Effector CD8-positive, alpha-beta T cell (primary cell): ENCODE data around the gene LGR6.
A peak's percentile ranks its signal among the peaks of the same experiment; 100 is the strongest.
"Not testable (repeated sequence)": the region's sequence is repeated elsewhere in the genome, so short reads cannot be mapped to it uniquely, and the experiment has no call there.

ENCODE experiments used
- DNase-seq: peaks from one replicate; lab custom pipeline; 2025; lab: John Stamatoyannopoulos, UW
- total RNA-seq, 4 experiments: gene quantifications; one replicate each; lab custom pipeline; 2026; lab: John Stamatoyannopoulos, UW

Gene LGR6, protein sequence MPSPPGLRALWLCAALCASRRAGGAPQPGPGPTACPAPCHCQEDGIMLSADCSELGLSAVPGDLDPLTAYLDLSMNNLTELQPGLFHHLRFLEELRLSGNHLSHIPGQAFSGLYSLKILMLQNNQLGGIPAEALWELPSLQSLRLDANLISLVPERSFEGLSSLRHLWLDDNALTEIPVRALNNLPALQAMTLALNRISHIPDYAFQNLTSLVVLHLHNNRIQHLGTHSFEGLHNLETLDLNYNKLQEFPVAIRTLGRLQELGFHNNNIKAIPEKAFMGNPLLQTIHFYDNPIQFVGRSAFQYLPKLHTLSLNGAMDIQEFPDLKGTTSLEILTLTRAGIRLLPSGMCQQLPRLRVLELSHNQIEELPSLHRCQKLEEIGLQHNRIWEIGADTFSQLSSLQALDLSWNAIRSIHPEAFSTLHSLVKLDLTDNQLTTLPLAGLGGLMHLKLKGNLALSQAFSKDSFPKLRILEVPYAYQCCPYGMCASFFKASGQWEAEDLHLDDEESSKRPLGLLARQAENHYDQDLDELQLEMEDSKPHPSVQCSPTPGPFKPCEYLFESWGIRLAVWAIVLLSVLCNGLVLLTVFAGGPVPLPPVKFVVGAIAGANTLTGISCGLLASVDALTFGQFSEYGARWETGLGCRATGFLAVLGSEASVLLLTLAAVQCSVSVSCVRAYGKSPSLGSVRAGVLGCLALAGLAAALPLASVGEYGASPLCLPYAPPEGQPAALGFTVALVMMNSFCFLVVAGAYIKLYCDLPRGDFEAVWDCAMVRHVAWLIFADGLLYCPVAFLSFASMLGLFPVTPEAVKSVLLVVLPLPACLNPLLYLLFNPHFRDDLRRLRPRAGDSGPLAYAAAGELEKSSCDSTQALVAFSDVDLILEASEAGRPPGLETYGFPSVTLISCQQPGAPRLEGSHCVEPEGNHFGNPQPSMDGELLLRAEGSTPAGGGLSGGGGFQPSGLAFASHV
- total RNA-seq, result 7.7 to 37.9 (median 21.3) reads per million in 4 experiments

DNA sequence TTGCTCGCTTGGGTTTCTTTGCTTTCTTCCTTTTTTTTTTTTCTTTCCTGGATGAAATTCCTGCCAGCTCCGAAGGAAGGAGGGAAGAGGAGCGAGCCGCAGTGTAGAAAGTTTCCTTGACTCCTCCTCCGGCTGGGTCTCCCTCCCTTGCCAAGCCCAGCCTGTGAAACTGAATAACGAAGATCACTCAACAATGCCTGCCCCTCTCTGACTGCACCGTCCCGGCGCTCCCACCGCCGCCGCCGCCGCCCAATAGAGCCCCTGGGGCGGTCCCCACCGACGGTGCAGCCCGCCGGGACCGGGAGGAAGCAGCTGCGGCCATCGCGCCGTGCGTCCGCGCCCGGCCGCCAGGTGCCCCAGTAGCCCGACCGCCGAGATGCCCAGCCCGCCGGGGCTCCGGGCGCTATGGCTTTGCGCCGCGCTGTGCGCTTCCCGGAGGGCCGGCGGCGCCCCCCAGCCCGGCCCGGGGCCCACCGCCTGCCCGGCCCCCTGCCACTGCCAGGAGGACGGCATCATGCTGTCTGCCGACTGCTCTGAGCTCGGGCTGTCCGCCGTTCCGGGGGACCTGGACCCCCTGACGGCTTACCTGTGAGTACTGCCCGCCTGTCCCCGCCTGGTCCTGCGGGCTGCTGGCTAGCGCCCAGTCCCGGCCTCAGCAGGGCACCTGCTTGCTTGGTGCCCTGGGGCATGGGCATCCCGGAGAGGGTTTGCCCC lies at the start of gene LGR6:
TSS of gene LGR6 (plus strand) at position 186 of the 714 bp plus-strand sequence. CDS start at position 377, 191 bp downstream.
- no peak for DNase-seq

DNA sequence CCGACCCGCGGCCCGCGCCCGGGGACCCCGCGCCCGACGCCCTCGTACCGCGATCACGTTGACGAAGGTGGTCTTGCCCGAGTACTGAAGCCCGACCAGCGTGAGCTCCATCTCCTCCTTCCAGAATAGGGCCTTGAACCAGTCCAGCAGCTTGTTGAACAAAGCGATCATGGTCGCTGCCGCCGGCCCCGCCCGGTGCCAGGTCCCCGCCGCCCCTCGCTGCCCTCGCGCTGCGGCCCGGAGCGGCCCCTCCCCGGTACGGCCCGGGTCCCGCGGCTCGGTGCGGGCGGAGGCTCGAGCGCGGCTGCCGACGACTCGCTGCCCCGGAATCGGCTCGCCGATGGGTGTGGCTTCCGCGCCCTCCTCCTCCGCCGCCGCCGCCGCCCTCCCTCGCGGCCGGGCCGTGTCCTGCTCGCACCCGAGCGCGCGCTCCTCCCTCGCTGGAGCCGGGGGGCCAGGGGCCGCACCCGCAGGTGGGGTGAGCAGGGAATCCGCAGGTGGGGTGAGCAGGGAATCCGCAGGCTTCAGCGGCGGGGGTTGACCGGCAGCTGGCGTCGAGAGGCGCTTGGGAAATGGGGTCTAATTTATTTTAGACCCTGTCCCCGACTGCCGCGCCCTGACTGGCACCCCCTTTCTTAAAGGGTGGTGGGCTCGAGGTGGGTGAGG lies 49.1 kb upstream of the LGR6 start, which contains the start of gene ARL8A:
TSS of gene ARL8A (minus strand) at position 336 of the 666 bp plus-strand sequence. CDS start at position 171, 165 bp downstream.
- DNase-seq, result peak; percentile 40

DNA sequence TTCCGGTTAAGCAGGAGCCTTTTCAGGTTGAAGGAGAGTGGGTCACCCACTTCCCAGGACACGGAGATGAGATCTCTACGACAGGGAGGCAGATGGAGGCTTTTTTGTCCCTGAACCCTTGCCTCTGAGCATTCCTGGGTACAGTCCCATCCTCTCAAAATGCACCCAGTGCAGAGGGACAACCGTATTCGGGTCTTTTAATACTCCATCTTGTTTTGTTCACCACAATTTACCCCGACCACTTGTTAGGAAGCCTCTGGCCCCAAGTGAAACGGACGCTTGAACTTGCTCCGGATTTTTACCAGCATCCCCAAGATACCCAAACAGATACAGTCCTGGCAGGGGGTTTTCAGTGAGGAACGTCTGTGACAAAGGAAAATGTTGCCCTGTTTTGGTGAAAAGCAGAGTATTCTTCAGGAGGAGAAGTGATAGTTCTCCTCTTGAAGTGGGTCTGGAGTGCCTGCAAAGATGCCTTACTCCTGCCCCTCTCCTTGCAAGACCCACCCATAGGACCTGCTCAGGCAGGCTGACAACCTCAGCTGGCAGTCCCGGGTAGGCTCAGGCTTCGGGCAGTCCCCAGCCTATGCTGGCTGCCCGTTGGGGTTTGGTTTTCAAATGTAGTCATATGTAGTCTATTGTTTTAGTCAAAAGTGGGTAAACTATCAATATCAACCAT lies 48.4 kb upstream of the LGR6 start:
- no peak for DNase-seq

DNA sequence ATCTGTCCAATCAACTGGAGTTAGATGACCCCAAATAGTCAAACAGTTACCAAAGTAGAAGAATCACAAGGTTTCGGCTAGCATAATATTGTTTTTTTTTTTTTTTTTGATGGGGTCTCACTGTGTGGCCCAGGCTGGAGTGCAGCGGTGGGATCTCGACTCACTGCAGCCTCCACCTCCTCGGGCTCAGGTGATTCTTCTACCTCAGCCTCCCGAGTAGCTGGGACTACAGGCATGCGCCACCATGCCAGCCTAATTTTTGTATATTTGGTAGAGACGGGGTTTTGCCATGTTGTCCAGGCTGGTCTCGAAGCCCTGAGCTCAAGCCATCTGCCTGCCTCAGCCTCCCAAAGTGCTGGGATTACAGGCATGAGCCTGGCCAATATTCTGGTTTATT lies 47.9 kb upstream of the LGR6 start:
- not testable (repeated sequence) for DNase-seq

DNA sequence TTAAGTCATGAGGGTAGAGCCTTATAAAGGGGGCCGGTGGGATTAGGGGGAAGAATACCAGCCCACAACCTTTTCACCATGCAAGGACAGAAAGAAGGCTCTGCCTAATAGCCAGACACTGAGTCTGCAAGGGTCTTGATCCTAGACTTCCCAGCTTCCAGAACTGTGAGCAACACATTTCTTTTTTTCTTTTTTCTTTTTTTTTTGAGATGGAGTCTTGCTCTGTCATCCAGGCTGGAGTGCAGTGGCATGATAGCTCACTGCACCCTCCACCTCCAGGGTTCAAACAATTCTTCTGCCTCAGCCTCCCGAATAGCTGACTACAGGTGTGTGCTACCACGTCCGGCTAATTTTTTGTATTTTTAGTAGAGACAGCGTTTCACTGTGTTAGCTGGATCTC lies 47.3 kb upstream of the LGR6 start:
- no peak for DNase-seq

DNA sequence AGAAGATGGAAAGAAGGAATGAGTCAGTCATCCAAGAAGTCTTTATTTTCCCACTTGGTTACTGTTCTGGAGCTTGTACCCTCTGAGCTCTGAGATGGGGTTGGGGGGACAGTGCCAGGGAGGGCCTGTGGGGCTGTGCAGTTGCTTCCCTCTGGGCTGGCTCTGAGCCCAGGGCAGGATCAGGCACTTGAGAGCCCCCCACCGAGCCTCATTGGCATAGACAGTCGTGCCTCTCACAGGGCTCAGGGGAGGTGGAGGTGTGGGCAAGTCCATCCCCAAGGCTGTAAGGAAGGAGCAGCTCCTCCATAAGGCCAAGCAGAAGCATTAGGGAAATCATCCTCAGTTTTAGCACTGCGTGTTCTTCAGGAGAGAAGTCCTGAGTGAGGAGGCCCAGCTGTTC lies 46.6 kb upstream of the LGR6 start:
- DNase-seq, result no peak

DNA sequence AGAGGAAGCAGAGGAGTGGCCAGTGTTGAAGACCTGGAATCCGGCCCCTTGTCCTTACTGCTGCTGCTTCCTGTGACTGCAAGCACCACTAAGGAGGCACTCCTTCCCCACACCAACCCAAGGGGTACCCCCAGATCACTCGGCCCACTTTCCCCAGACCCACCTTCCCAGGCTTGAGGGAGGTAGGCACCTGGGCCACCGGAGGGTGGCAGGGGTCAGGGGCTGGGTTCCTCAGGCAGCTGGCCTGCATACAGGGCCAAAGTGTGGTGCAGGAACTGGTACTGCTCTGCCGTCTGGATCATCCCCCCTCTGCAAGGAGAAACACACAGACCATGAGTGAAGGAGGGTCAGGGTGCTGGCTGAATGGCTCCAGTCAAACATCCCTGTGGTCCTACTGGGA lies 45.2 kb upstream of the LGR6 start:
- no peak for DNase-seq

DNA sequence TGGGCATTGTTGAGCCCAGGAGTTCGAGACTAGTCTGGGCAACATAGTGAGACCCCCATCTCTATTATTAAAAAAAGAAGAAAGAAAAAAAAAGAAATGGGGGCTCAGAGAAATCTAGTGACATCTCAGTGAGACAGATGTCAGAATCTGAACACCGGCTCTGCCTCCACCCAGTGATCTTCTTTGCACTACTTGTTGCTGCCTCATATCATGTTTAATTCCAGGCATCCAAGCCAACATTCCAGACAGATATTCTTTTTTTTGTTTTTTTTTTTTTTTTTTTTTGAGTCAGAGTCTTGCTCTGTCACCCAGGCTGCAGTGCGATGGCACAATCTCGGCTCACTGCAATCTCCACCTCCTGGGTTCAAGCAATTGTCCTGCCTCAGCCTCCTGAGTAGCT lies 44.0 kb upstream of the LGR6 start:
- no peak for DNase-seq

DNA sequence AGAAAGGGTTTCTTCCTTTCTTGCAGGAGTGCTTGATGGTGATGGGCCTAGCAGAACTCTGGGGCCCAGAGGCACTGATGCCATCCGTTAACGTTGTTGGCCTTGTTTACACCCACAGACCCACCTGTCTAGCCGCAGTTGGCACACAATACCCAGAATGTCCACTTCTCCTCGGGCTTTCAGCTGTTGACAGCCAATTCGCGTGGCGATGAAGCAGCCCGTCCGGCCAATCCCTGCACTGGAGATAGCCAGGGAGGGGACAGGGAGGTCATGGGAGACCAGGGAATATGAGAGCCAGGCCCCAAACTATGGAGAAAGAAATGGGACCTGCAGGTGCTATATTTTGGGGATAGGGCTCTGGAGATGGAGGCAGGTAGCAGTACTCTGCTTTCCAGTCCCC lies 43.4 kb upstream of the LGR6 start:
- no peak for DNase-seq

DNA sequence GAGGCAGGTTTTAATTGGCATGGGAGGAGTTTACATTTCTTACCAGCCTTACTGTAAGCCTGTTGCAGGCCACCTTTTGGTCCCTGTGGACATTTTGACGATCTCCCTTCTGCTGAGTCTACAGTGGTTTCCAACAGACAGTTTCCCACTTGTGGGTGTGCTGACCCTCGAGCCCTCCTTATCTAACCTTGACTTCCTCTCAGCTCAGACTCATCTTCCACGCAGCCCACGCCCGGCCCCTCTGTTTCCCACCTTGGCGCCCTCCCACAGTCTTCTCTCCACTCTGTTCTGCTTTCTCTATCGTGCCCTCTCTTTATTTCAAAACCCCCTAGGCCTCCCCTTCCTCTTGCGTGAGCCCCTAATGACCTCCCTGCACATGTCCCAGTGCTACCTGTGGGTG lies 43.0 kb upstream of the LGR6 start:
- no peak for DNase-seq

DNA sequence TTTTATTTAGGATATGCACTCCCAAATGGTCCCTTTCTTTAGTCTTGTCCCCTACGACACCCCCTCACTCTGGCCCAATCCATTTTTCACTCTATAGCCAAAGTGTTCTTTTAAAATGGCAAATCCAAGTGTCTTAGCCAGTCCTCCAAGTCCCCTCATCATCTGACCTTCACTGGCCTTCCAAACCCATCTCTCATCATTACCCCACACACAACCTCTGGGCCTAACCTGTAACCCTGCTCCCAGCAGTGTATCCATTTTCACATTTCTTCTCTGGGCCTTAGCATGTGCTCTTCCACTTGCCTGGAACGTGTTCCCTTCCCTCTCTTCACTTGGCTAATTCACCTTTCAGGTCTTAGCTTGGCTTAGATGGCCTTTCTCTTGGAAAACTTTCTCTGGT lies 42.6 kb upstream of the LGR6 start:
- DNase-seq, result no peak

DNA sequence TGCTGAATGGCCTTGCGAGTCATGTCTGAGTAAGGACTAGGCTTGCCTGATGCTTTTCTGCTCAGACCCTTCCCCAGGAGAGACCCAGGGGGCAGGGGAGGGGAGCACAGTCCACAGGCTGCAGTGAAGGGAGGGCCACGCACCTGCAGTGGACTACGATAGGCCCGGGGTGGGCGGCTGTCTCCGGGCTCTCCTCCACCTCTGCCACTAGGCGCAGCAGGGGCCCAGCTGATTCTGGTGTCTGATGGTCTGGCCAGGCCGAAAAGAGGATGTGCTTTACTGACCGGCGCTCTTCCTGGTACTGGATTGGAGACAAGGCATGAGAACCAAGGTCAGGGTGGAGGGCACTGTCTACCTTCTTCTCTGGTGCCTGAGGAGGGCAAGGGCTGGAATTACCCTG lies 41.2 kb upstream of the LGR6 start:
- no peak for DNase-seq

DNA sequence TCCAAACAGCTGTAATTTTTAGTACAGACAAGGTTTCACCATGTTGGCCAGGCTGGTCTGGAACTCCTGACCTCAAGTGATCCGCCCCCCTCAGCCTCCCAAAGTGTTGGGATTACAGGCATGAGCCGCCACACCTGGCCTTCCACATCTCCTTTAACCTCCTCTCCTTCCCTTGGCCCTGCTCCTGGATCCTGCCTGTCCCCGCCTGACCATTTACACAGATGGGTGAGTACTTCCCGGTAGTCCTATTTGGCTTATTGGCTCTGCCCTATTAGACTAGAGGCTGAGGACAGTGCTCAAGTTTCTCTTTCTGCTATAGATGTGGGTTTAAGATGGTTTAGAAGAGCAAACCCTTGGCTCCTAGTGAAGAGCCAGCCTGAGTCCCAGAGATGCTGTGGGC lies 40.3 kb upstream of the LGR6 start:
- no peak for DNase-seq

DNA sequence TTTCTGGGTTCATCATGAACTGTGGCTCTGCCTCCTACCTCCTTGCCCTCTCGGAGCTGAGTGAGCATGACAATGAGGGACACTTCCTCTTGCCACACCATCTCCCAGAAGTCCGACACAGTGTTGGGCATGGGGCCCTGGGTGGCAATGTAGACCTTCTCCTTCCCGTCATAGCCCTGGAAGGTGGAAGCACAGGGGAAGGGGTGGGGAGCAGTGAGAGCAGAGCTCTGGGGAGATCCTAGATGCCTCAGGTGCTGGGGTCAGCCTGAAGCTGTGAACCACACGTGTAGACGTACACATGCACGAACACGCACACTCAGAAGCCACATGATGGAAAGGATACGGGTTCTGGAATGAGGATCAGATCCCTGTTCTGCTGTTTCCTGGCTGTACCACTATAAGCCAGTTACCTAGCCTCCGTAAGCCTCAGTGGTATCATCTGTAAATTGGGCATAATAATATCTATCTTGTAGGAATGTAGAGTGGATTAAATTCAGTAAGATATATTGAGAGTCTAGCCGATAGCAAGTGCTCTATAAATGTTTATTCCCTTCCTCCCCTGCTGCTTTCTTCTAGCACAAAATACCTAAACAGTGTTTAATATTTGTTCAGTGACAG lies 39.3 kb upstream of the LGR6 start:
- DNase-seq, result no peak

DNA sequence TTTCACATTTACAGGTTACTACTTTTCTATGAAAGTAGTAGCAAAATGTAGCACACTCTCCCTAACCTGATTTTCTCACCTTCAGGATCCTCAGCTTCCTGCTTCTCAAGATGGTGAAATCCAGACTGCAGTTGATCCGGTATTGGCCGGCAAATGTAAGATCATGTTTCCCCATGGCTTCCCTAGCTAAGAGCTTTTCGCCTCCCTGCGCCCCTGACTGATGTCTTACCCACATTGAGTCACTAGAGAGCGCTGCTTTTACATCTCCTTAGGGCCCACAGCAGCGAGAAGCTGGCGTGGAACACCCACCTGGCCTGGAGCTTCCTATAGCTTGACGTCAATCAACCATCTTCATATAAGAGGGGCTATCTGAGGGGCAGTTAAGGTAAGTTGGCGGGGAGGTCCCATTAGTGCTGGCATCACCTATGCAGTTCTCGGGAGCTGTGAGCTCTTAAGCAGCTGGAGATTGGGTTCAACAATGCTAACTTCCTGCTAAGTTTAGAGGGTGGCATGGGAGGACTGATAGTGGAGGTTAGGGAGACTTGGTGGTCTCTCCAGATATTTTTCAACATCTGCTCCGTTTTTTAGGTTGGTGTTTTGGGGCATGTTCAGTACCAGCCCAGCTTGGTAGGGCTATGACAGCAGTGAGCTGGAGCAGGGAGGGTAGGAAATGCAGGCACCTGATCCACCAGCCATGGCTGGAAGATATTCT lies 38.7 kb upstream of the LGR6 start:
- DNase-seq, result no peak

DNA sequence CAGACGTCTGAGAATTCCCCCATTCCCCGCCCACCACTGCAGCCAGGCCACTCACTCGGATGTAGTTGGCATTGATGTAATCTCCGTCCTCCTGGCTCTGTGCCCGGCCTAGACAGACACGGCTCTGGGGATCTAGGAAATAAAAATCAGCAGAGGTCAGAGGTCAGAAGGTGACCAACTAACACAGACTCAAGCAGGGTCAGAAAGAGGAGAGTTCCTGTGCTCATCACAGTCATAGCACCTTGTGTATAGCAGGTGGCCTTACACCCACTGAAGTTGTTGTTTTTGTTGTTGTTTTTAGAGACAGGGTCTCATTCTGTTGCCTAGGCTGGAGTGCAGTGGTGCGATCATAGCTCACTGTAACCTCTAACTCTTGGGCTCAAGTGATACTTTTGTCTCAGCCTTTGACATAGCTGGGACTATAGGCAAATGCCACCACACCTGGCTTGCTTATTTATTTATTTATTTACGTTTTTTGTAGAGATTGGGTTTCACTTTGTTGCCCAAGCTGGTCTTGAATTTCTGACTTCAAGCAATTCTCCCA lies 38.0 kb upstream of the LGR6 start:
- DNase-seq, result no peak

DNA sequence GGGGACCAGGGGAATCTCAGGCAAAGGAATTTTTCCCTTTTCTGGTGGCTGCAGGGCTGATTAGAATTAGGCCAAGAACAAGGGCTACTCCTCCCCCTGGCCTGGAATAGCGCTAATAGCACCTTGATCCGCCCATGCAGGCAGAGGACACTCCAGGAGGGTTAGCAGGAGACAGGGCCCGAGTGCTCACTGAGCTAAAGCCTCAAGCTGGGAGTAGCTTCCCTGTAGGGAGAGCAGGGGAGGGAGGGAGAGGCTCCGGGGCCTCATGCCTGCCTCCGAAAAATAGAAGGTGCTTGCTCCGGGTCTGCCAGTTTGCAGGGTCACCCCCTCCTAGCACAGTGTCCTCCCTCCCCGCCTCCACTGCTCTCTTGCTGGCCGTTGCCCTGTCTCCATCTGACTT lies 37.0 kb upstream of the LGR6 start:
- no peak for DNase-seq

DNA sequence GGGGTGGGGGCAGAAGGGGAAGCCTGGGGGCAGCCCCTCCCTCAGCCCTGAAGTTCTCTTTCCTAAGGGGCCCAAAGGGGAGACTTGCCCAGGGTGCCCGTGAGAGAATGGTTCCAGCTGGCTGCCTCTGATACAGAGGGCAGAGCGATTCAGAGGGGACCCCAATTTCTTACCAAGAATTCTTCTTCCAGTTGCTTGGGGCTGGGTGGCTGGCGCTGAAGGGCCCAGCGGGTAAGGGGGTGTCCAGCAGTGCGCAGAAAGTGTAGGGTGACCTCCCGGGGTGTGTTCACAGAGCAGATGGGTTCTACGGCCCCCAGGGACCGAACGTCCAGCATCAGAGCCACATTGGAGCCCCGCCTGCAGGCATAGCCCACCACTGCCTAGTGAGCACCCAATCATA lies 35.7 kb upstream of the LGR6 start:
- no peak for DNase-seq

DNA sequence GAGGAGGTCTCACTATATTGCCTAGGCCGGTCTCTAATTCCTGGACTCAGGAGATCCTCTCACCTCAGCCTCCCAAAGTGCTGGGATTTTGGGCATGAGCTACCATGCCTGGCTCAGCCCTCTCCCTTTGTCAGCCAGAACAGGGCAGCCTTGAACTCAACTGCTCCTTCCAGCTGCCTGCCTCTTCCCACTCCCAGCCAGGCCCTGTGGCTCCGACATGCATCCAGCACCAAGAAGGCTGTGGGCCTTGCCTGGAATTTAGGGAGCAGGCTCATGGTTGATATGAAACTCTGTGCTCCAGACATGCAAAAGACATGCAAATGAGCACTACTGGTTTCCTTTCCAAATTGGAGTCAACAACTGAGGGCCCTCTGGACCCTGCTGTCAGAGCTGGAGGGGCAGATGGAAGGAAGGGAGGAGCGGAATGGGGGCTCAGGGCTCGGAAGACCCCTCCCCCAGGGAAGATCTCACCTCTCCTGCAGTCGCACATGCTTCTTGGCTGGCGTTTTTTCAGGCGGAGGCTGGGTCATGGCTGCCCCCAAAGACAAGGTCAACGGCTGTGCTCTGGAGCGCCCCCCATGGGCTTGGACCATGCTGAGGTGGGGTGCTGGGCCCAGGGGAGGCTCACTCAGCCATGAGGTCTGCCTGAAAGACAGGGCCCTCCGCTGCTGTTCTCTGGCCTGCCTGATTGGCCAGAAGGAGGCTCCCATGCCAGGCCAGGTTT lies 34.6 kb upstream of the LGR6 start:
- no peak for DNase-seq
